HL-60 (cell line): Measurements from ENCODE around the gene SLC36A4.

ENCODE experiments used
- GABPA ChIP-seq: IDR thresholded peaks from 2 replicates; pipeline ENCODE4 v1.6.1; 2012; ENCODE audit warnings: low read depth
- POLR2AphosphoS5 ChIP-seq: IDR thresholded peaks from 2 replicates; pipeline ENCODE4 v1.6.1; 2012; ENCODE audit warnings: low read depth
- SPI1 ChIP-seq: IDR thresholded peaks from 2 replicates; pipeline ENCODE4 v1.6.1; 2012; ENCODE audit warnings: low read depth, mild to moderate bottlenecking, borderline replicate concordance
- TF ChIP-seq, protein P1 (sequence below): IDR thresholded peaks from one replicate; pipeline ENCODE4 v1.5.1; 2011; ENCODE audit warnings: low read length, control low read depth, inconsistent platforms; ENCODE audit not compliant: insufficient read depth
- TF ChIP-seq, protein P2 (sequence below): IDR thresholded peaks from 2 replicates; pipeline ENCODE4 v1.6.1; 2012; ENCODE audit warnings: low read depth; ENCODE audit not compliant: insufficient replicate concordance

DNA sequence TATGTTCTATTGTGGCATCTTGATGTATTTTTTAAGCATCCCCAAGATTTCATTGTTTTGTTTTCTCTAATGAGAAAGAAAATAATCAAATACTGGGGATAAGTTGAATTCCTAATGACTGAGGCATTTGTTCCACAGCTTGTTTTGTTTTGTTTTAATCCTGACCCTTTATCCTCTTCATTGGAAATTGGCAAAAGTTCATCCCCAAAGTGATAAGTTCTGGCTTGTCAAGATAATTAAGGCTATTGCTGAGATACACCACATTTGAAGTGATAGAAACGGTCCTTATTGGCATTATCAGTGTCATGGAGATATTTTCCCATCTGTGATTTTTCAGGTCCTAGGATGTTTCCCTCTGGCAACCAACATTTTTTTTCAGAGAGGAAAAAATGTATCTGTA lies 65.0 kb downstream of the SLC36A4 start:
- TF ChIP-seq, protein P1, sequence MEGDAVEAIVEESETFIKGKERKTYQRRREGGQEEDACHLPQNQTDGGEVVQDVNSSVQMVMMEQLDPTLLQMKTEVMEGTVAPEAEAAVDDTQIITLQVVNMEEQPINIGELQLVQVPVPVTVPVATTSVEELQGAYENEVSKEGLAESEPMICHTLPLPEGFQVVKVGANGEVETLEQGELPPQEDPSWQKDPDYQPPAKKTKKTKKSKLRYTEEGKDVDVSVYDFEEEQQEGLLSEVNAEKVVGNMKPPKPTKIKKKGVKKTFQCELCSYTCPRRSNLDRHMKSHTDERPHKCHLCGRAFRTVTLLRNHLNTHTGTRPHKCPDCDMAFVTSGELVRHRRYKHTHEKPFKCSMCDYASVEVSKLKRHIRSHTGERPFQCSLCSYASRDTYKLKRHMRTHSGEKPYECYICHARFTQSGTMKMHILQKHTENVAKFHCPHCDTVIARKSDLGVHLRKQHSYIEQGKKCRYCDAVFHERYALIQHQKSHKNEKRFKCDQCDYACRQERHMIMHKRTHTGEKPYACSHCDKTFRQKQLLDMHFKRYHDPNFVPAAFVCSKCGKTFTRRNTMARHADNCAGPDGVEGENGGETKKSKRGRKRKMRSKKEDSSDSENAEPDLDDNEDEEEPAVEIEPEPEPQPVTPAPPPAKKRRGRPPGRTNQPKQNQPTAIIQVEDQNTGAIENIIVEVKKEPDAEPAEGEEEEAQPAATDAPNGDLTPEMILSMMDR = no peak
- TF ChIP-seq POLR2AphosphoS5 = no peak
- TF ChIP-seq, protein P2, sequence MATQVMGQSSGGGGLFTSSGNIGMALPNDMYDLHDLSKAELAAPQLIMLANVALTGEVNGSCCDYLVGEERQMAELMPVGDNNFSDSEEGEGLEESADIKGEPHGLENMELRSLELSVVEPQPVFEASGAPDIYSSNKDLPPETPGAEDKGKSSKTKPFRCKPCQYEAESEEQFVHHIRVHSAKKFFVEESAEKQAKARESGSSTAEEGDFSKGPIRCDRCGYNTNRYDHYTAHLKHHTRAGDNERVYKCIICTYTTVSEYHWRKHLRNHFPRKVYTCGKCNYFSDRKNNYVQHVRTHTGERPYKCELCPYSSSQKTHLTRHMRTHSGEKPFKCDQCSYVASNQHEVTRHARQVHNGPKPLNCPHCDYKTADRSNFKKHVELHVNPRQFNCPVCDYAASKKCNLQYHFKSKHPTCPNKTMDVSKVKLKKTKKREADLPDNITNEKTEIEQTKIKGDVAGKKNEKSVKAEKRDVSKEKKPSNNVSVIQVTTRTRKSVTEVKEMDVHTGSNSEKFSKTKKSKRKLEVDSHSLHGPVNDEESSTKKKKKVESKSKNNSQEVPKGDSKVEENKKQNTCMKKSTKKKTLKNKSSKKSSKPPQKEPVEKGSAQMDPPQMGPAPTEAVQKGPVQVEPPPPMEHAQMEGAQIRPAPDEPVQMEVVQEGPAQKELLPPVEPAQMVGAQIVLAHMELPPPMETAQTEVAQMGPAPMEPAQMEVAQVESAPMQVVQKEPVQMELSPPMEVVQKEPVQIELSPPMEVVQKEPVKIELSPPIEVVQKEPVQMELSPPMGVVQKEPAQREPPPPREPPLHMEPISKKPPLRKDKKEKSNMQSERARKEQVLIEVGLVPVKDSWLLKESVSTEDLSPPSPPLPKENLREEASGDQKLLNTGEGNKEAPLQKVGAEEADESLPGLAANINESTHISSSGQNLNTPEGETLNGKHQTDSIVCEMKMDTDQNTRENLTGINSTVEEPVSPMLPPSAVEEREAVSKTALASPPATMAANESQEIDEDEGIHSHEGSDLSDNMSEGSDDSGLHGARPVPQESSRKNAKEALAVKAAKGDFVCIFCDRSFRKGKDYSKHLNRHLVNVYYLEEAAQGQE = no peak
- TF ChIP-seq GABPA = no peak
- TF ChIP-seq SPI1 = no peak
